UCSD-AML1 (cell line): ENCODE results near the gene TCP11L2.

Experiments used
- DNase-seq: peaks from one replicate; lab custom pipeline; 2025; ENCODE audit not compliant: unreplicated experiment; lab: John Stamatoyannopoulos, UW

The TCP11L2 gene

DNA sequence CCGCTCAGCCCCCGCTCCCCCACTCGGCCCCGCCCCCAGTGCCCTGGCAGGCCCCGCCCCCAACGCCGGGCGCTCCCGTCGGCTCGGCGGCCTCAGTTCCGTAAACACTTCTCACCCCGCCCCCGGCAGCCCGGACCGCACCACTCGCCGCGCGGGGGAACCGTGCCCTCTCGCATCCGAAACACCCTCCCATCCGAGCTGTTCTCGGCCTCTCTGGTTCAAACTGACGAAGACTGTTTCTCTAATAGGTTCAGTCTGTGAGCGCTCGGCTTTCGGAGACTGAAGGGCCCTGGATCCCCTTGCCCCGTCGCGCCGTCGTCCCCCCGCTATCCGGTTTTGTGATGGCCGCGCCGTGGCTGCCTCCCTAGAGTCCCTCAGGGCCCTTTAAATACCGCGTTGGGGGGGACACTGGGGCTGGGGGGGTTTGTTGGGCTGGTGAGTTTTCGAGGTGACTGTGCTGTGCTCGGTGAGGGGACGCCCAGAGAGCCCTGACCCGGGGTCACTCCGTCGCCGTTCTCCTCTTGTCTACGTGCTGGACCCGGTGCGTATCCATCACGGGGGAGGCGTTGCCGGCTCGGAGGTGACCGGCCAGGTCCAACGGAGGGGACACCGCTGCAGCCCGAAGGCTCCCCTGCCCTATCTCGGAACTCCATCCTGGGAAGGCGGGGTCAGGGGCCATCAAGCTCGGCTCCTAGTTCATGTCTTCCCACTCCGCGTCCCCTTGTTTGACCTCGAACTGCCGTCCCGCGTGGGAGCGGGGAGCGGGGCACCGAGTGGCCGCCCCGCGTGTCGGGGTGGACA, at the start of gene TCP11L2:
Gene TCP11L2 (plus strand): TSS at position 333 of the 801 bp plus-strand sequence. CDS start 8,343 bp downstream, outside the sequence.
- DNase-seq = peak; percentile 85

DNA sequence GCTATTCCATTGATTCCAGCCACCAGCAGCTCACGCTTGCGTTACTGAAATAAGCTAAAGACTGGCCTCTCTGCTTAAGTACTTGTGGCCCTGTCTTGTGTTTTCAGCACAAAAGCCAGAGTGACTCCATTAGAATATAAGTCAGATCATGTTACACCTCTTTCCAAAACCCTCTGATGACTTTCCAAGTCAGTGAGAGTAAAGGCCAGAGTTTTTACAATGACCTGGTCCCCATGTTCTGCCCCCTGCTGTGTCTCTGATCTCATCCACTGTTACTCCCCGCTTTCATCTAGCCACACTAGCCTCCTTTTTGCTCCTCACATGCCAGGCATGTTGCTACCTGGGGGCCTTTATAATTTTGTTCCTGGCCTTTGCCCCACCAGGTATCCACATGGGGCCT, 47.8 kb upstream of the TCP11L2 start:
- DNase-seq = no peak

DNA sequence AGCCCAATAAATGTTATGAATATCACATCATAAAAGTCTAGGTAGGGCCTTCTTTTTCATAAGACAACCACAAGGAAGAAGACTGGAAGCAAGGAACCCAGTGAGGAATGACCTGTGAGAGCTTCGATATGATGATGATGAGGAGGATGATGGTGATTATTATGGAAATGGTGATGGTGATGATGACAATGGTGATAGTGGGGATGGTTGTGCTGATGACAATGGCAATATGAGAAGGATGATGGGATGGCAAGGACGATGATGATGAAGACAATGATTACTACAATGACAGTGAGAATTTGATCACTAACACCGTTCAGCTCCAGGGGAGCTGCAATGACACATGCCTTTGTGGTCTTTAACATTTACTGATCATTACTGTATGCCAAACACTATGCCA, 47.0 kb upstream of the TCP11L2 start:
- DNase-seq = no peak

DNA sequence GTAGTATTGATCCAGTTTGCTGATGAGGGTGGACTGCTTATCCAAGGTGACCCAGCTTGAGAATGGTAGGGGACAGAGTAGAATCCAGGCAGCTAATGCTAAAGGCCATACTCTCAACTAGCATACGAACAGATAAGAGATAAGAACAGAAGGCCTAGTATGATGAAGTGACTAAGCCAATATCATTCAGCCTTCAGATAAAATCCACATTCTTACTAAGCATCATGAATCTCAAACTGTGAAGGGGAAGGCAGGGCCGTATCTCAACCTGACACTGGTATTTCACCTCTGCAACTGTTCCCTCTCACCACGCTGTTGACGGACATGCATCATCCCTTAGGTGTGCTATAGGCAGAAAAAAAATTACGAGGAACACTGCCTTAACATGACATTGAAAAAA, 46.6 kb upstream of the TCP11L2 start:
- DNase-seq = no peak

DNA sequence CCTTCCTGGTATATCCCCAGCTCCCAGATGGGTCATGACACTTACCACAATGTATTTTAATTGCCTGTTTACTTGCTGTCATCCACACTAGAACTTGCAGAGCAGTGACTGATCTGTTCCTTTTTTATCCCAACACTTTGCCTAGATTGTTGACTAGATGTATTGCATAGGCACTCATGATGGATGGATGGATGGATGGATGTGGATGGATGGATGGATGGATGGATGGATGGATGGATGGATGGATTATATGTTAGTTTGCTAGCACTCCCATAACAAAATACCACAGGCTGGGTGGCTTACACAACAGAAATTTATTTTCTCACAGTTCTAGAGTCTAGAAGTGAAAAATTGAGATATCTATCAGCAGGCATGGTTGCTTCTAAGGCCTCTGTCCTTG, 46.0 kb upstream of the TCP11L2 start:
- no peak for DNase-seq

DNA sequence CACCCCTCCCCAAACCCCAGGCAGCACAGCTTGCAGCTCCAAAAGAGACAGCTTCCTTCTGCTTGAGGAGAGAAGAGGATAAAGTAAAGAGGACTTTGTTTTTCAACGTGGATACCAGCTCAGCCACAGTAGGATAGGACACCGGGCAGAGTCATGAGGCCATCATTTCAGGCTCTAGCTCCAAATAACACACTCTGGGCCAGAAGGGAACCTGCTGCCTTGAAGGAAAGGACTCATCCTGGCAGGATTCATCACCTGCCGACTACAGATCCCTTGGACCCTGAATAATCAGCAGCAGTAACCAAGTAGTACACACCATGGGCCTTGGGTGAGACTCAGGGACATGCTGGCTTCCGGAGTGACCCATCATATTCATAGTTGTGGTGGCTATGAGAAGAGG, 44.3 kb upstream of the TCP11L2 start:
- DNase-seq = no peak

DNA sequence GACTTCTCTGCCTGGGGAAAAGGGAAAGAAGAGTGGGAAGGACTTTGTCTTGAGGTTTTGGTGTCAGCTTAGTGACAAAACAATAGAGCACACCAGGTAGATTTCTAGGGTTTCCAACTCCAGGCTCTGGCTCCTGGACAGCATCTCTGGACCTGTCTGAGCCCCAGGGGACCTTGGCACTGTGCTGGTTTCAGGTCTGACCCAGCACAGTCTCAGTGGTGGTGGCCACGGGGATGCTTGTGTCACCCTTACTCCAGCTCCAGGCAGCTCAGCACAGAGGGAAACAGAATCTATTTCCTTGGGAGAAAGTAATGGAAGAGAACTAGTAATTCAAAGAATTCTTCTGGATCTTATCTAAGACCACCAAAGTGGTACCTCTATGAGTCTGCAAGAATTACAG, 43.6 kb upstream of the TCP11L2 start:
- no peak for DNase-seq

DNA sequence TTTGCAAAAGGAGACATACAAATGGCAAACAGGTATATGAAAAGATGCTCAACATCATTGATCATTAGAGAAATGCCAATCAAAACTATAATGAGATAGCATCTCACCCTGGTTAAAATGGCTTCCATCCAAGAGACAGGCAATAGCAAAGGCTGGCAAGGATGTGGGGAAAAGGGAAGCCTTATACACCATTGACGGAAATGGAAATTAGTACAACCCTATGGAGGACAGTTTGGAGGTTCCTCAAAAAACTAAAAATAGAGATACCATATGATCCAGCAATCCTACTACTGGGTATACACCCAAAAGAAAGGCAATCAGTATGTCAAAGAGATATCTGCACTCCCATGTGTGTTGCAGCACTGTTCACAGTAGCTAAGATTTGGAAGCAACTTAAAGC, 37.4 kb upstream of the TCP11L2 start:
- DNase-seq = no peak

DNA sequence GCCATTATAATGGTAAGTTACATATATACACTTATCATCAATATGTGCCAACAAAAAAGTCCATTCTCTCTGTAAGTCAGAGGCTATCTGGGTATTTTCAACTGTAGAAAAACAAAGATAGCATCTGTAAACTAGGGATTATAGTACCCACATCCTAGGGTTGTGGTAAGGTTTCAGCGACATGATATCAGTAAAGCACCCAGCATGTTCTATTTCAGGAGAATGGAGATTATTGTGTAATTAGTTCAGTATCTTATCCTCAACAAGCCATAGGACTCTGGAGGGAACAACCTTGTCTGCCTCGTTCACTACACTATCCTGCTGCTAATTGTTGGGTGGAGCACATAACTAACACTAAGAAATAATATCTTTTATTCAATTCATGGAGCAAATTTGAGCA, 35.0 kb upstream of the TCP11L2 start:
- DNase-seq = no peak

DNA sequence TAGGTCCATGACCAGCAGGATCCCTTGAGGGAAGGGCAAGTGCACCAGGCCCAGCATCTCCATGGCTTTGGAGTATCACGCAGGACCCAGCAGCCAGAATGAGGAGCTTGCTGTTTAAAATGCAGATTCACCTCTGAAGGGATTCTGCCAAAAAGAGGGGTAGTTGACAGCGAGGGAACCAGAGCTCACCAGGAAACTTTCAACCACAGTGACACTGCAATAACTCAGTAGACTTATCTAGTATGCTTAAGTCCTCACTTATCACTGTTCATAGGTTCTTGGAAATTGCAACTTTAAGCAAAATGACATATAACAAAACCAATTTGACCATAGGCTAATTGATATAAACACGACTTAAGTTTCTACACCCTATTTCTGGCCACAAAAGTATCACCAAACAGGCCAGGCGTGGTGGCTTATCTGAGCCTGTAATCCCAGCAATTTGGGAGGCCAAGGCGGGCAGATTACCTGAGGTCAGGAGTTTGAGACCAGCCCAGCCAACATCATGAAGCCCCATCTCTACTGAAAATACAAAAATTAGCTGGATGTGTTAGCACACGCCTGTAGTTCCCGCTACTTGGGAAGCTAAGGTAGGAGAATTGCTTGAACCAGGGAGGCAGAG, 33.3 kb upstream of the TCP11L2 start:
- DNase-seq = no peak

DNA sequence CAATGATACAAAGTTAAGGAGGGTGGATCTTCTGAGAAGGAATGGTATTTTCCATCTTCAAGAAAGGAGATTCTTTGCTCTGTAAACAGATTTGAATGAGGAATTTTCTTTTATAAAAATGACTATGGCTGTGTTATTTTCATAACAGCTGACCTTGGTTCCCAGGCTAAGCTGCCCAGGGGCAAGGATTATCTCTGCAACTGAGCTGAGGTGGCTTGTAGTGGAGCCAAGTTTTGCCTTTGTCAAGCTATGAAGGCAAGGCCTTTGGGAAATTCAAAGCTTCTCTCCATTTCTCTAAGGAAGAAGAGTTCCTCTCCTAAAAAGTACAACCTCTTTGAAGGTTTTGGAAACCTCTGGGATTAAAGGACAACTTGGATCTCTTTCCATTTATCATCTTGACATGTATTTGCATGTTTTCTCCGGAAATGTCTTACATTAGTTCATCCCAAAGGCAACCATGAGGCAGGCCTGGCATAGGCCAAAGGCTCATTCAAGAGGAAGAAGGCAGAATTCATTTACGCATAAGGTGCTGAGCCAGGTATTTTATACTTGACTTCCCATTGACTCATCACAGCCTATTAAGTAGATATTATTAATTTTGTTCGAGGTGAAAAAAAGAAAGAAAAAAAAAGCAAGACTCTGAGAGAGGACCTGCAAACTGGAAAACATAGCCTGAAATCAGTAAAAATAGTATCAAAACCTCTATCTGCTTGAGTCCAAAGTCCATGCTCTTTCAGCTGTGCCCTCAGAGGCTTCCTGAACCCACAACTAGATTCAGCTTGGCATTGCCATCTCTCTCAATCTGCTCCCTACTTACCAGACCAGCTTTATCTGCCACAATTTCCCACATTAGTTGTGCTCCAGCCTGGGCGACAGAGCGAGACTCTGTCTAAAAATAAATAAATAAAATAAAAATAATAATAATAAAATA, 30.7 kb upstream of the TCP11L2 start:
- no peak for DNase-seq

DNA sequence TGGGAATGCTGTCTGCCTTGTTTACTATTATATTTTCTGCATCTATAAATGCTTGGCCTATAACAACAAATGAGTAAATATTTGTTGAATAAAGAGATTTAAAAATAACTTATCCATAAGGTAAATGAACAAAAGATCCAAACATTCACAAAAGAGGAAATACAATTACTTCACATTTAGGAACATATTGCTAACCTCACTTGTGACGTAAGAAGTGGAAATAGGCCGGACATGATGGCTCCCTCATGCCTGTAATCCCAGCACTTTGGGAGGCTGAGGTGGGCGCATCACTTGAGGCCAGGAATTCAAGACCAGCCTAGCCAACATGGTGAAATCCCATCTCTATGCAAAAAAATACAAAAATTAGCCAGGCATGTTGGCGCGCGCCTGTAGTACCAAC, 29.0 kb upstream of the TCP11L2 start:
- no peak for DNase-seq

DNA sequence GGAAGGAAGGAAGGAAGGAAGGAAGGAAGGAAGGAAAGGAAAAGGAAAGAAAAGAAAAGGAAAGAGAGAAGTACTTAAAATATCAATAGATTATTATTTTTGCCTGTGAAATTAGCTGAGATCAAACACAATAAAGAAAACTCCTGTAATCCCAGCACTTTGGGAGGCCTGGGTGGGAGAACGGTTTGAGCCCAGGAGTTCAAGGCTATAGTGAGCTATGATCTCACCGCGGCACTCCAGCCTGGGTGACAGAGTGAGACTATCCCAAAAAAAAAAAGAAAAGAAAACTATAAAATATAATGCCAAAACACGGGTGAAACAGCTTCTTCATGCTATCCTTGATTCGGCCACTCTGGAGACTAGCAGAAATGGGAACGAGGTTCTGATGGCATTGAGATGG, 28.5 kb upstream of the TCP11L2 start:
- no peak for DNase-seq

DNA sequence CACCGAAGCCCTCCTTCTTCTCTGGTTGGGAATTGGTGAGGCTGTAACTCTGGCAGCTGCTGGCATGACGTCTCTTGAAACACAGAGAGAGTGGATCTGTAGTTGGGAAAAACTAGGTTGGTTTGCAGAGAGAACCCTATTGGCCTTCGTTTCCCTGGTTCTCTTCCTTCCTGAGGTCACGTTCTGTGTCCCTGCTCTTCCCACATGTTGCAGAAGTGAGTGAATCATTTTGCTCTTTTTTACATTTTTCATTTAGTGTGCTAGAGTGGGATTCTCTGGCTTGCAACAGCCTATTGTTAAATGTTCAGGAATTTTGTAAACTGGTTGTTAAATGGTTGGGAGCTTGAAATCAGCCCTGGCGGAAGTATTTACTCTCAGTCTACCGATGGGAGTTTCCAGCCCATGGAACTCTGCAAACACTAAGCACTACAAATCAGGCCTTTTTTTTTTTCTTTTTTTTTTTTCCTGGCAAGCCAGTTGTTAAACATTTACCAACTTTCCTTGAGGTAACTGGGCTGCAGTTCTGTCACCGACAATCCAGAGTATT, 27.9 kb upstream of the TCP11L2 start:
- DNase-seq = no peak

DNA sequence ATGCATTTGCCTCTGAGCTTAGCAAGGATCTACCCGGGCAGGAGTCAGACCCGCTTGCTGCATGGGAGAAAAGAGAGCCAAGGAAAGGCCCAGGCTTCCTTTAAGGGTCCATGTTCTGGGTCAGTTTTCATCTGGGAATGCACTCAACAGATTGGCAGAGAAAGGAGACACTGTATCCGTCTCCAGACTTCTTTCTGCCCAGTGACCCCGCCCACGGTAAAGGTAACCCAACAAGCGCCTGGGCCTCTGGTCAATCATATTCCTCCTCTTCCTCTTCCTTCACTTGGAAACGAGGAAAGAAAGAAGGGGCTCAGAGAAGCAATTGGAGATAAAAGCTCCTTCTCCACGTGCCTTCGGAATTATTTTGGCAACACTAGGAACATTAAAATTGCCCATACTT, 27.1 kb upstream of the TCP11L2 start:
- no peak for DNase-seq

DNA sequence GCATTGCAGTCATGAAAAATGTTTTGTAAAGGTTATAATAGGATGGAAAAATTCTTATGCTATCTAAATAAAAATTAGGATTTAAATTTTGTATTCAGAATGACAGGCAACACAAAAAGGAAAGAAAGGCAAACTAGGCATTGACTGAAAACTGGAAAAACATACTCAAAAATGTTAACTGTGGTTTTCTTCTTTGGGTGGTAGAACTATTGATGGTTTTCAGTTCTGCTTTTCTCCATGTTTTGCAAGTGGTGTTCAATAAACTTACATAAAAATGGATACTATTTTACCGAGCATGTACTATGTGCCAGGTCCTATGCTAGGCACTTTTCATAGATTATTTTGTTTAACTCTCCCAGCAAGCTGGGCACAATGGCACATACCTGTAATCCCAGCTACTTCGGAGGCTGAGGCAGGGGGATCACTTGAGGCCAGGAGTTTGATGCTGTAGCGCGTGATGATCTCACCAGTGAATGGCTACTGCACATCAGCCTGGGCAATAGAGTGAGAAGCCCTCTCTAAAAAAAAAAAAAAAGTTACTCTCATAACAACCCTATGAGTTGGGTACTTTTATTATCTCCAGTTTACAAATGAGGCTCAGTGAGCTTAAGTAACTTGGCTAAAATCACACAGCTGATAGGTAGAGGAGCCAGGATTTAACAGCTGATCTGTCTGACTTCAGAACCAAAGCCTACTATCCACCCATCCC, 26.3 kb upstream of the TCP11L2 start:
- DNase-seq = no peak

DNA sequence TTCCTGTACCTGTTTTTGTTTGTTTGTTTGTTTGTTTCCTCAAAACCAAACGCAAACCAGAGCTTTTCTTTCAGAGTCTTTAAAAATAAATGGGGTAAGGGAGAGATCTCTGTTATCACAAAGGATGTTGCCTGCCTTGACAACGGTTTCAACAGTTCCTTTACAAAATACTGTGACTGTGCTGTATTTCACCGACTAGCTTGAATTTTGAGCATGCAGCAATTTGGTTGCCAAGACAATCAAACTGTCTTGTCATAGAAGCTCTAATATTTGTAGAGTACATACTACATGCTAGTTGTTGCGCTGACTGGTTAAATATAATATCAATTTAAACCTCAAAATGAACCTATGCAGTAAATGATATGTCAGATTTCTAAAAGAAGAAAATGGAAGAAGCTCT, 22.4 kb upstream of the TCP11L2 start:
- DNase-seq = no peak

DNA sequence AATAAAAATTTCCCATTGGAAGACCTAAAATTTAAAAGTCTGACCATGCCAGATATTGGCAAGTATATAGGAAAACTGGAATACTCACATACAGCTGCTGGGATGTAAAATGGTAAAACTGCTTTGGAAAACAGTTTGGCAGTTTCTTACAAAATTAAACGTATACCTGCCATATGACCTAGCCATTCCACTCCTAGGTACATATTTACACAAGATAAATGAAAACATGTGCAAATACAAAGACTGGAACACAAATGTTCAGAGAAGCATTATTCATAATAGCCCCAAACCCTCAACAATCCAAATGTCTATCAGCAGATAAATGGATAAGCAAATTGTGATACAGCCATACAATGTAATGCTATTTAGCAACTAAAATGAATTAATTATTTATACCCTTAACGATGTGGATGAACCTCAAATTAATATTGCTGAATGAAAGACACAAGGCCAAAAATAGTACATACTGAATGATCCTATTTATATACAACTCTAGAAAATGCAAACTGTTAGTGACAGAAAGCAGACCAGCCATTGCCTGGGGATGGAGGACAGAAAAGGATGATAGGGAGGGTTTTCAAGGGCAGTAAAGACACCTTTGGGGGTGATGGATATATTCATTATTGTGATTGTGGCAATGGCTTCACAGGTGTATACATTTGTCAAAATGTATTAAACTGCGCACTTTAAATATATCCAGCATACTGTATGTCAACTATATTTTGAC, 21.3 kb upstream of the TCP11L2 start:
- no peak for DNase-seq

DNA sequence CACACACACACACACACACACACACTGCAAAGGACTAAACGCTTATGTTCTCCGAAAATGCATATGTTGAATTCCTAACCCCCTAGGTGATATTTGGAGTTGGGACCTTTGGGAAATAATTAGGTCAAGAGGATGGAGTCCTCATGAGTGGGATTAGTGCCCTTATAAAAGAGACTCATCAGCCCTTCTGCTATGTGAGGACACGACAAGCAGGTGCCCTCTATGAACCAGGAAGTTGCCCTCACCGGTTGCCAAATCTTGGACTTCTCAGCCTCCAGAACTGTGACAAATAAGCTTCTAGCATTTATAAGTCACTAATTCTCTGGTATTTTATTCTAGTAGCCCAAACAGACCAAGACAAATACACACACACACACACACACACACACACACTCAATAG, 20.7 kb upstream of the TCP11L2 start:
- no peak for DNase-seq

DNA sequence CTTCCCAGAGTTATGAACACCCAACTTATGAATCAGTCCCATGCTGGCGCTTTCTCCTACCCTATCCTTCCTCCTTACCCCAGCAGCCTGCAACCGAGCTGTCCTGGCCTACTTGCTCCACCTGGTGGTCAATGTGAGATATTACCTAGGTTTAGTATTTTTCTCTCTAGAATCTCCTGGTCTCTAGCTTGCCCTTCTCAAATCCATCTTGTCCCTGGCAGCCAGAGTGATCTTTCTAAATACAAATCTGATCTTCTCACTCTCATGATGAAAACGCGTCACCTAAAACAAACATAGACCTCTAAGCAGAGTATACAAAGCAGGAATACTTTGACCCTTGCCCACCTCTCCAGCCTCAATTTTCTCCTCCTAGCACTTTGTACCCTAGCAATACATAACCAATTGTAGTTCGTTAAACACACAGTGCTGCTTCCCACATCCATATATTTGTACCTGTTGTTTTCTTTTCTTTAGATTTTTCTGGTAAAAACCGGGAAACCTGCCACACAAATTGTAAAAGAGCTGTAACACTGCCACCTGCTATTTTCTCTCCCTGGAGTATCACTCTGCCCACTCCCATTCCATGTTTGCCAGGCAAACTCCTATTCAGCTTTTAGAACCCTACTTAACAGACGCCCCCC, 20.0 kb upstream of the TCP11L2 start:
- peak; percentile 17 for DNase-seq
